Measurements from ENCODE around the gene LIN9.
A peak's percentile ranks its signal among the peaks of the same experiment; 100 is the strongest.
"Not testable (repeated sequence)": the region's sequence is repeated elsewhere in the genome, so short reads cannot be mapped to it uniquely, and the experiment has no call there.

Gene LIN9

GRCh38 chr1:226308723-226309397, at the start of gene LIN9:
Gene LIN9 (minus strand): TSS chr1:226309164. CDS start chr1:226309139, 25 bp downstream.
- peak; percentile 93 for DNase-seq (ENCODE audit: low read depth)

GRCh38 chr1:226357416-226357815, 48.5 kb upstream of the LIN9 start:
- DNase-seq (ENCODE audit: low read depth): no peak

- DNase-seq (ENCODE audit: low read depth): no peak
Measured at GRCh38 chr1:226355669-226356551, 46.9 kb upstream of the LIN9 start.

GRCh38 chr1:226355016-226355415, 46.1 kb upstream of the LIN9 start:
- DNase-seq (ENCODE audit: low read depth): no peak

GRCh38 chr1:226353698-226354525, 44.9 kb upstream of the LIN9 start:
- DNase-seq (ENCODE audit: low read depth): no peak

- no peak for DNase-seq (ENCODE audit: low read depth)
Measured at GRCh38 chr1:226351709-226352108, 42.7 kb upstream of the LIN9 start.

GRCh38 chr1:226350519-226350865, 41.5 kb upstream of the LIN9 start:
- DNase-seq (ENCODE audit: low read depth): no peak

GRCh38 chr1:226349801-226350518, 41.0 kb upstream of the LIN9 start:
- no peak for DNase-seq (ENCODE audit: low read depth)

- DNase-seq (ENCODE audit: low read depth): no peak
Measured at GRCh38 chr1:226349081-226349480, 40.1 kb upstream of the LIN9 start.

- DNase-seq (ENCODE audit: low read depth): no peak
Measured at GRCh38 chr1:226344441-226345259, 35.7 kb upstream of the LIN9 start.

GRCh38 chr1:226342656-226343055, 33.7 kb upstream of the LIN9 start:
- no peak for DNase-seq (ENCODE audit: low read depth)

GRCh38 chr1:226340111-226340510, 31.1 kb upstream of the LIN9 start:
- DNase-seq (ENCODE audit: low read depth): not testable (repeated sequence)

- no peak for DNase-seq (ENCODE audit: low read depth)
Measured at GRCh38 chr1:226337276-226337875, 28.4 kb upstream of the LIN9 start.

- DNase-seq (ENCODE audit: low read depth): no peak
Measured at GRCh38 chr1:226335661-226336060, 26.7 kb upstream of the LIN9 start.

GRCh38 chr1:226332947-226333346, 24.0 kb upstream of the LIN9 start:
- DNase-seq (ENCODE audit: low read depth): no peak

GRCh38 chr1:226329237-226329636, 20.3 kb upstream of the LIN9 start:
- no peak for DNase-seq (ENCODE audit: low read depth)

- DNase-seq (ENCODE audit: low read depth): no peak
Measured at GRCh38 chr1:226327761-226328162, 18.8 kb upstream of the LIN9 start.

- no peak for DNase-seq (ENCODE audit: low read depth)
Measured at GRCh38 chr1:226325178-226325577, 16.2 kb upstream of the LIN9 start.

GRCh38 chr1:226324479-226324878, 15.5 kb upstream of the LIN9 start:
- DNase-seq (ENCODE audit: low read depth): no peak

- no peak for DNase-seq (ENCODE audit: low read depth)
Measured at GRCh38 chr1:226322986-226323385, 14.0 kb upstream of the LIN9 start.

GRCh38 chr1:226320930-226321329, 12.0 kb upstream of the LIN9 start:
- no peak for DNase-seq (ENCODE audit: low read depth)

All from stimulated activated CD8-positive, alpha-beta memory T cell treated with anti-CD3 and anti-CD28 coated beads, Interleukin-7, amount 100 ng/mL, for 24 hours (primary cell).